Left forelimb (tissue), 1 donor: ENCODE measurements around the gene RIPPLY2.
"Not testable (repeated sequence)": the region's sequence is repeated elsewhere in the genome, so short reads cannot be mapped to it uniquely, and the experiment has no call there.

Source experiments
- DNase-seq: peaks from one replicate; pipeline ENCODE4 v3.0.0-alpha.2; 2018; ENCODE audit warnings: low spot score

The RIPPLY2 gene, protein sequence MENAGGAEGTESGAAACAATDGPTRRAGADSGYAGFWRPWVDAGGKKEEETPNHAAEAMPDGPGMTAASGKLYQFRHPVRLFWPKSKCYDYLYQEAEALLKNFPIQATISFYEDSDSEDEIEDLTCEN

DNA sequence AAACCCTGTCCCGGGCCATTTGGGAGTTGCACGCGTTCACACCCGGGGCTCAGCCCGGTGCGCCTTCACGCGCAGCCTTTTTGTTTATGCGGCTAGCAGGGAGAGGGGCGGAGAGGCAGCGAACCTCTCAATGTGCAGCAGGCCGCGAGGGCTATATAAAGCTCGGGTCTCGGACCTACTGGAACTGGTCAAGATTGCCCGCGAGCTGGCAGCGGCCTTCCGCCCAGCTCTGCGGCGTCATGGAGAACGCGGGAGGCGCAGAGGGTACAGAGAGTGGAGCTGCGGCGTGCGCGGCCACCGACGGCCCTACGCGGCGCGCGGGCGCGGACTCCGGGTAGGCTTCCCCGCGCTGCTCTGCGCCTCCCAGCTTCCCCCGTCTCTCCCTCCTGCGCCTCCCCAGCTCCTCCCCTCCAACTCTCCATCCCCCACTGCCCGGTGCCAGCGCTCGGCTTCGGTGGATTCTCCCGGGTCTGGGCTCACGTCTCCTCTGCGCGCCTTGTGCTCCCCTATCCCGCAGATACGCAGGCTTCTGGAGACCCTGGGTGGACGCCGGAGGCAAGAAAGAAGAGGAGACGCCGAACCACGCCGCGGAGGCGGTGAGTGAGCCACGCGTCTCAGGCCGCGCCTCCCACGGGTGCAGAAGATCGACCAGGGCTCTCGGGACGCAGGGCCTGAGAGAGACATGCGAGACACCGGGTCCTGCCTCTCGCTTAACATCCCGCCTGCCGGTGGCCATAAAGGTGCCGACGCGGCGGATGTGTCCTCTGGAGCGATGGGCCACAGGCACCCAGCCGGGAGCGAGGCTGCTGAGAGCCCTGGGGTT, at the start of gene RIPPLY2:
TSS of gene RIPPLY2 (plus strand) at position 183 of the 823 bp plus-strand sequence. CDS start at position 240, 57 bp downstream.
- DNase-seq: peak; percentile 70

DNA sequence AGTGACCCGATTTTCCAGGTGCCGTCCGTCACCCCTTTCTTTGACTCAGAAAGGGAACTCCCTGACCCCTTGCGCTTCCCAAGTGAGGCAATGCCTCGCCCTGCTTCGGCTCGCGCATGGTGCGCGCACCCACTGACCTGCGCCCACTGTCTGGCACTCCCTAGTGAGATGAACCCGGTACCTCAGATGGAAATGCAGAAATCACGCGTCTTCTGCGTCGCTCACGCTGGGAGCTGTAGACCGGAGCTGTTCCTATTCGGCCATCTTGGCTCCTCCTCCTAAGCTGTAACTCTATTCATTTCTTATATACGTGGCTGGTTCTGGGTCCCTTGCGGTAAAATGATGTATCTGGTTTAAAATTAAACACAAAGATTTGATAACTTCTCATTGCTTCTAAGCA, 49.7 kb upstream of the RIPPLY2 start:
- not testable (repeated sequence) for DNase-seq

DNA sequence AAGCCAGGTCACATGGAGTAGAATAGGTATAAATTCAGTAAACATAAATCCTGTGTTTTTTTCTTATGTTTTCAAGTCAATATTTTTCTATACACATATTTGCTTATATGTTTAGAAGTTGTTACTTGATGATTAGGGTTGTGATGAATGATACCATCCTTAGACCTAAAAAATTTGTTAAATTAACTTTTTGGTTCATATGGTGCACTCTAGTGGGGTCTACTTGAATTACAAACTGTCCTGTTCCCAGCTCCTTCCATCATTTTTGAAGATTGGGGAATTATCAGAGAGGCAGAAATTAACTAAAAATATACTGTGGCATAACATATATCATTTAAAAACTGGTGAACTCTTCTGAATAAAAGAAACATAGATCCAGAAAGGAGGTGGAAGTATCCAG, 48.3 kb upstream of the RIPPLY2 start:
- no peak for DNase-seq

DNA sequence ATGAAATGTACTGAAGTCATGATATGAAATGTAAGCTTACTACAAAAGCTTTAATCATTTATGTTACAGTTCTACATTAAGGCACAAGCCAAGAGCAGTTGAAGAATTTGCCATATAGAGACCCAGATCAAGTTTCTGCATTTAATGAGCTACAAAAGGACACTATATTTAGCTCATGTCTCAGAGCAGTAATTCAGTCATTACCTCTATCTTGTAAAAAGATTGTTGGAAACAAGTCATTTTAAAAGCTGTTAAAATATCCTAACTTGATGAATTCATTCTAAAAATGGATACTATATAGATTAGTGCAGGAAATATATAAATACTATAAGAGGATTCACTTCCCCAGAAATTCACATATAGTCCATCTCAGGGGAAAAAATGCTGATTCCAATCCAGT, 45.2 kb upstream of the RIPPLY2 start:
- no peak for DNase-seq

DNA sequence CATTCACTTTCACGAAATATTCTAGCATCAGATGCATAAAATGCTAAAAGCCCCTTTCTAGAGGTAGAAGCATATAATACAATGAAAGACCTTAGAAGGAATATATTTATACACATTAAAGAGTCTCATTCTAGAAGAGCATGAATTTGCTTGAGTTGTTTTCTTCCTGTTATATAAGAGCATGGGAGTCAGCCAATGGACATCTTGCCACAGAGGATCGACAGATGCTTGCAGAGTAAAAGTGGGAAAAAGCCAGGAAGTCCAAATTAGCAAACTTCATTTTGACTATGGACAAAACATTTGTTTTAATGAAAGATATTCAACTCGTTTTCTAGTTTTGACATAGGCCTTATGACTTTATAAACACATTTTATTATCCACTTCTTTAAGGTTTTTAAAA, 44.2 kb upstream of the RIPPLY2 start:
- no peak for DNase-seq

DNA sequence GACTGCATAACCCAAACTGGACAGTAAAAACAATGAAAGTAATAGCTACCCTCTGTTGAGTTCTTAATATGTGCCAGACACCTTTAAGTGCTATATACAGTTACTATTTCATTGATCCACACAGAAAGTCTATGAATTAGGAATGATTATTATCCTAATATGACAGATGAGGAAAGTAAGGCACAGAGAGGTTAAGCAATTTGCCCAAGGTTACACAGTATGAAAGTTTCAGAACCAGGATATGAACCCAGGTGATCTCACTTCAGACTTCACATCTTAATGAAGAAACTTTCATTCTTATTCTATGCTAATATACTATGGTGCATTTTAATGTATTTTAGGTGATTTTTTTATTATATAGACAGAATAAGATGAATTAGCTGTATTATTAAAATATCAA, 40.6 kb upstream of the RIPPLY2 start:
- DNase-seq: no peak

DNA sequence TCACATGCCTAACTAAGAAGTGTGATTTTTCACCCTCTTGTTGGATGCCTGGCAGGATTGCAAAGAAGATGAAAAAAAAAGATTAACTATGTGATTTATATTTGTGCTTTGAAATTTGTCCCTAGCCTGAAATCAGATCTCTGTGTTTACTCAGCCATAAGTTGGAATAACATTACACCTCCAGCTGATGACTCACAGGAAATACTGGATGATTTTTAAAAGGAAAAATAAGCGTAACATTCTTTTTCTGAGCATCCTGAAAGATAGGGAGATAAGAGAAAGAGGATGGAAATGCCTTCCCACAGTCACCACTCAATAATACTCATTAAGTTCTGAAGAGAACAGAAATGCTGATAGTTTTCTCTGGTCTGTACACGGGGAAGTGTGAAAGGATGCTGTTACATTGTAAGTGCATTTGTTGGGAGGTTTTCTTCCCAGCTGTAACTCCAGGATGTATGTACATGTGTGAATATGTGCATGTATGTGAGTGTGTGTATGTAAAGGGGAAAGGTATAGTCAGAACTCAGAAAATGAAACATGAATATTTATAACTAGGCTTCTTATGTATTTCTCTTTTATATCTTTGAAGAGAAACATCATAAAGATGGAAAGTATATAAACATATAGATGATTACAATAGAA, 37.4 kb upstream of the RIPPLY2 start:
- no peak for DNase-seq

DNA sequence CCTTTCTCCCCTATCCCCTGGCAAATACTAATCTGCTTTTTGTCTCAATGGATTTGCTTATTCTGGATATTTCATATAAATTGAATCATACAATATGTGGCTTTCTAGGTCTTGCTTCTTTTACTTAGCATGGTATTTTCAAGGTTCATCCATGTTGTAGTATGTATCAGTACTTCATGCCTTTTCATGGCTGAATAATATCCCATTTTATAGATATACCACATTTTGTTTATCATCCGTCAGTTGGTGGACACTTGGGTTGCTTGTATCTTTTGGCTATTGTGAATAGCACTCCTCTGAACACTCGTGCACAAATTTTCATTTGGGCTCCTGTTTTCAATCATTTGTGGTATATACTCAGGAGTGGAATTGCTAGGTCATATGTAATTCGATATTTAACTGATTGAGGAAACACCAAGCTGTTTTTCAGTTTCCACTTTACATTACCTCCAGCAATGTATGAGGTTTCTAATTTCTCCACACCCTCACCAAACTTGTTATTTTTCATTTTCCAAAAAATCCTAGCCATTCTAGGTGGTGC, 30.5 kb upstream of the RIPPLY2 start:
- DNase-seq: no peak

DNA sequence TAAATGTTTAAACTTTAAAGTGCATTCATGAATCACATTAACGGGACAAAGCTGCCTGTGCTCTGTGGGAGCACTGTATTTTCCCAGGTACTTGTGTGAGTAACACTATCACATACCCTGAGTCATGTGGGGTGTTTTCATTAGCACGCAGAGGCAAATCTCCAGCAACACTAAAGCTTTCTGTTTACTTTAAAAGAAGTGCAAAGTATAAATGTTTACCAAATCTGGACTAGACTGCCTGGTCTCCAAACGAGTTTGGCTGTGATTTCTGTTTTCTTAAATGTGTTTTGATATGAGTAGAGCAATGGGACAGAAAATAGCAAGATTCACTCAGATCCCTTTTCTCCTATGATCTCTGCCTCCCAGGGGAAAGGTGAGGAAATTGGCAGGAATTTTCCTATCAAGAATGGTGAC, 28.8 kb upstream of the RIPPLY2 start:
- no peak for DNase-seq

DNA sequence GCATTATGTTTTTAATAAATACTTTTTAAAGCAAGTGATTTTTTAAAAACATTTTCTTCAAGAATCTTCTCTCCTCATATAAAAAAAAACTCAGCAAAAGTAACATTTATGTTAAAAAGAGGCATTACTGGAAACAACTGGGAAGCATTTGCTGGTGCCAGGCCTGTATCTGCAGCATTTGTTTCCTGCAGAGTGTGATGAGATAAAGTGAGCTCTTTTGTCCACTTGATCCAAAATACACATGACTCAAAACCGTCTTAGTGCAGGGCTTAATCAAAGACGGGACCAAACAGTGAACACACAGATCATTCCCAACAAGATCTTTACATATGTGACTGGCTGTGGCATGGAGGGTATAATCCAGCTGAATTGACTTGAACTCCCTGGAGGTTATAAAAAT, 28.3 kb upstream of the RIPPLY2 start:
- no peak for DNase-seq

DNA sequence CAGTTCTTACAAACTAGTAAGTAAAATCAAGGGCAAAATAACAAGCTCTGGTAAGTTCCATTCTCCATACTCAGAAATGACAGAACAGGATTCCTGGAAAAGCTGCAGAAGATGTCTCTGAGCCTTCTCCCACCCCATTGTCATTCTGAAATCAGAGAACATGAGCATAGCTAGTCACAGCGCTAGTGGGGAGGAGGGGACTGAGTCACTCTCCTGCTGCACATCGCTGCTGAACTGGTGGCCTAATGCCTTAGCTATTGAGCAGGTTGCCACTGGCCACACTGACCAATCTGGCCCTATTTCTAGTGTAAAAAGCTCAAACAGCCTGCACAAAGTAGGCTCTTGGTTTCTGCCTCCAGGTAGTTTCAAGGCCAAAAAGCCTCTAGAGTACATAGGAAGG, 26.1 kb upstream of the RIPPLY2 start:
- no peak for DNase-seq

DNA sequence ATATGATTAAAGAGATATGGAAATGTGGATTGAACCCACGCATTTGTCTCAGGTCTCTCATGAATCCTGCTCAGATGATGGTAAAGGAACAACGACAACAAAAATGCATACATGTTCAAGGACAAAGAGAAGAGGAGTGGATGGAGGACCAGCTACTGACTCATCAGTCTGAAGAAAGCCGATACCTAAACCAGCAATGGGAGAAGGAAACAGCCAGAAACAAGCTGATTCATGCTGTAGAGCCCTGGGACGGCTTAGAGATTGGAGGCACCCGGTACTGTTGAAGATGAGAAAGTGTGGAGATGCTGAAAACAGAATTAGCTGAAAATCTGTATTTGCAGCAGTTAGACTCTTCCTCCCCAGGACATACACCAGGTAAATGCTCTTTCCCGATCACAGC, 14.4 kb upstream of the RIPPLY2 start:
- no peak for DNase-seq

DNA sequence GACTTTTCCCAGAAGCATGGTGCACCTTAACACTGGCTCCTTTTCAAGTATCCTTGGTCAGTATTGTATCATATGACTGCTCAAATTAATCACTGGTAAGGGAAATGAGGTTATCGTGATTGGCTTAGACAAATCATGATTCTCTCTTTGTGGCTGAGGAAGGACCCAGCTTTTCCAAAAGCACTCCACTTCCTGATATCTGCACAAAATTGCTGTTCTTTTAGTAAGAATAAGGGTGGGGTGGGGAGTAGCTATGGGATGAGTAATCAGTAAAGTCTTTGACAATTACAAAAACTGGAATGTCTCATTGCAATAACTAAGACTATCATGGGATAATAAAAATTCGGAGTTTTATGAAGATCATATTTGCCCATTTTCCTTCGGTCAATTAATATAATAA, 9.0 kb upstream of the RIPPLY2 start:
- no peak for DNase-seq

DNA sequence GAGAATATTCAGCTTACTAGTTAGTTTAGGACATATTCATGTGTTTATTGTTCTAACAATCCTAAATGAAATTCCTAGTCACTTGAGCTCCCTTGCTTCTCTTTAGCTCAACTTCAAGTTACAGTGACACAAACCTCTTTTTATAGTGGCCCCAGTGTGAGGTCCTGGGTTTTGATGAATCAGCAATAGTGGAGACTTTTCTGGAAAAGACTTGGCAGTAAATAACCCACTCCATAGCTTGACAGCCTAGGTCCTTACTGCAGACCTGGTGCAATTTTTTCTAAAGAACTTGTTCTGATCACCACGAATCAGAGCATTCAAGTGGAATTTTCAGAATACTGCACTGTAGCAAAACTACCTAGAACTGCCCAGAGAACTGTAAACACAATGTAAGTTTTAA, 6.9 kb upstream of the RIPPLY2 start:
- no peak for DNase-seq

DNA sequence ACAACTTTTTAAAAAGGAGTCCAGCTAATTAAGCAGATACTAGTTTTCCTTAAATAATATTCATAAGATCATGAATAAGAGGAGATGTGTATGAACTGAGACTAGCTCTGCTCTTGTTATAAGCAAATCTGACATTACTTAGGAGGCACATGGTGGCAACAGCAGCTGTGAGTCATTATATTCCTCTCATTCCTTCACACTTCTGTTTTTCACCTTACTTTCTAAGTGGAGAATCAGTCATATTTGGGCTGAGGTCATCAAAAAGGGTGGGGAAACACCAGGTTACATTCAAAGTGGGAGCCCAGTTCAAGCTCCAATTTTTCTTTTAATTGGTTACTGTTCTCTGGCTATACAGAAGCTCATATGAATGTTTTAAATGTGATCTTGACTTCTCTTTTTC, 6.0 kb upstream of the RIPPLY2 start:
- DNase-seq: no peak

DNA sequence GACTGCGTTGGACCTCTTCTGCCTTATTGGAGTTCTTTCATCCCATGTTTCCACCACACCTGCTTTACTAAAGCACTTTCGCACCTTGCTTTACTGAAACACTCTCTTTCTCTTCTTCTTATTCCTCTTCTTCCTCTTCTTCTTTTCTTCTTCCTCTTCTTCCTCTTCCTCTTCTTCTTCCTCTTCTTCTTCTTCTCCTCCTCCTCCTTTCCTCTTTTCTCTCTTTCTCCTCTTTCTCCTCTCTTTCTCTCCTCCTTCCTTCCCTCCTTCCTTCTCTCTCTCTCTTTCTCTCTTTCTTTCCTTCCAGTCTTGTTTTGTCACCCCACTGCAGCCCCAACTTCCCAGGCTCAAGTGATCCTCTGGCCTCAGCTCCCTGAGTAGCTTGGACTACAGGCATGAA, 4.0 kb upstream of the RIPPLY2 start:
- no peak for DNase-seq

DNA sequence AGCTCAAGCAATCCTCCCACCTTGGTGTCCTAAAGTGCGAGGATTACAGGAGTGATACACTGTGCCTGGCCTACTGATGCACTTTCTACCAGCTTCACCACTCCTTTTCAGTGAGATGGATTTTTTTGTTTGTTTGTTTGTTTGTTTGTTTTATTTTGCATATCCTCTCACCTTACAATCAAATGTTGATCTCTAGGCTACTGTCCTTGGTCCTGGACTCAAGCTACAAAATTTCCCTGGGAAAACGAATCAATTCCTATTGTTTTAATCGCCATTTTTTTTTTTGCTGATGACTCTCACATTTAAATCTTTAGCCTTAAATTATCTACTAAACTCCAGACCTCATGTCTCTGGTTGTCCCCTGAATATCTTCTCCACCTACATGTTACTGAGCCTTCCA, 3.5 kb upstream of the RIPPLY2 start:
- DNase-seq: no peak

DNA sequence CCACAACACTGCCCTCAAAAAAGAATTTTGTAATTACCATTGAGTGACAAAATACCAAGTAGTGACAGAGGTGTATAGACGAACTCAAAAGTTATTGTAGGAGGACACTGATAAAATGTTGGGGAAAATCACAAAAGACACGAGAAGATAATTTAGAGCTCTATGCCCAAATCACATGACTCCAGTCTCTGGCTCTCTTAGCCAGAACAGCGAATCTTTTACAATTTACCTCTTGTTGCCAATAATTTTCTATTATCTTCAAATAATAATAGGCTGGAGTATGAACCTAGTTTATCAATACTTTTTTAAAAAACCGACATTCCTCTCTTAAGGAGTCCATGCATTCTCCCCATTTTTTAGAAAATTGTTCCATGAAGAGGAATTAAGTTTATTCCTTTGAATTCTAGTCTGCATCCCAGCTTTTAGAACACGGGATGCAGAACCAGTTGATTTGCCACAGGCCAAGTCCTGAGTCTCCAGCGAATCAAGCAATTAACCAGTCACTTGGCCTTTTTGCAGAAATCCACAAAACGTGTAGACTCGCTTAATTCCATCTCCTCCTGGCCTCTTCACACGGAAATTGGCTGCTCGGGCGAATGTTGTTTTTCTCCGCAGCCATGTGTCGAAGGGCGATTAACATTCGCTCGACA, 507 bp upstream of the RIPPLY2 start:
- no peak for DNase-seq

DNA sequence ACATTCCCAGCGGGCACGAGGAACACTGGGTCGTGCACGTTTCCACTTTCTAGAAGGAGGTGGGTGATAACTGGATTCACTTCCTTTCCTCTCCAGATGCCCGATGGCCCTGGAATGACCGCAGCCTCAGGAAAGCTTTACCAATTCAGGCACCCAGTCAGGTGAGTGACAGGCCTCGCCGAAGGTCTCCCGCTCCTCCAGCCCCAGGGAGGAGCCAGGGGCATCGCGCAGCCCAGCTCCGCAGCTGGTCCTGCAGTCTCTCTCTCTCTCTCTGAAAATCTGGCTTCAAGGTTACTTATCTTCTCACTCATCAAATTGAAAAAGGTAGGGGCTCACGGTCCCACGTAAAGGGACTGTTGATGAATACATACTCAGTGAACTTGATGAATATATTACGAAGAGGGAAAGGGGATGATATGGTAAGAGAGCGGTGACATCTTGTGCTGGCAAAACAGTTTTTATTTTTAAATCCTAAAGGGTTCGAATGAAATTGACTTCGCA, 891 bp downstream of the RIPPLY2 start:
- no peak for DNase-seq

DNA sequence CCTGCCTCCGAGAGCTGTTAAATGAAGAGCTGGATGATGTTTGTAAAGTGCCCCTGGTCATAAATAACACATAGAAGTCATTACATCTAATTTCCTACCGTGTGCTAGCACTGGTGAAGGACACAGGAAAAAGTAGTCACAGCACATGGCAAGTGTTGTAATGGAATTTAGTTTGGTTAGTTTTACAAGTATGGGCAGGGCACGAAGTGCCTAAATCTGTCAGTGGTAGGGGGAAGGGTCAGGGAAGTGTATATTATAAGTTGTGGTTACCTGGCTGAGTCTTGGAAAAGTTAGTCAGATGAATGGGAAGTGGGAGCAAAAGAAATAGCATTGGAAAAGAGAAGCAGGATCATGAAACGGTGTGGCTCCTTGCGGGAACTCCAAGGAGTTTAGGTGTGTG, 1.6 kb downstream of the RIPPLY2 start:
- no peak for DNase-seq

DNA sequence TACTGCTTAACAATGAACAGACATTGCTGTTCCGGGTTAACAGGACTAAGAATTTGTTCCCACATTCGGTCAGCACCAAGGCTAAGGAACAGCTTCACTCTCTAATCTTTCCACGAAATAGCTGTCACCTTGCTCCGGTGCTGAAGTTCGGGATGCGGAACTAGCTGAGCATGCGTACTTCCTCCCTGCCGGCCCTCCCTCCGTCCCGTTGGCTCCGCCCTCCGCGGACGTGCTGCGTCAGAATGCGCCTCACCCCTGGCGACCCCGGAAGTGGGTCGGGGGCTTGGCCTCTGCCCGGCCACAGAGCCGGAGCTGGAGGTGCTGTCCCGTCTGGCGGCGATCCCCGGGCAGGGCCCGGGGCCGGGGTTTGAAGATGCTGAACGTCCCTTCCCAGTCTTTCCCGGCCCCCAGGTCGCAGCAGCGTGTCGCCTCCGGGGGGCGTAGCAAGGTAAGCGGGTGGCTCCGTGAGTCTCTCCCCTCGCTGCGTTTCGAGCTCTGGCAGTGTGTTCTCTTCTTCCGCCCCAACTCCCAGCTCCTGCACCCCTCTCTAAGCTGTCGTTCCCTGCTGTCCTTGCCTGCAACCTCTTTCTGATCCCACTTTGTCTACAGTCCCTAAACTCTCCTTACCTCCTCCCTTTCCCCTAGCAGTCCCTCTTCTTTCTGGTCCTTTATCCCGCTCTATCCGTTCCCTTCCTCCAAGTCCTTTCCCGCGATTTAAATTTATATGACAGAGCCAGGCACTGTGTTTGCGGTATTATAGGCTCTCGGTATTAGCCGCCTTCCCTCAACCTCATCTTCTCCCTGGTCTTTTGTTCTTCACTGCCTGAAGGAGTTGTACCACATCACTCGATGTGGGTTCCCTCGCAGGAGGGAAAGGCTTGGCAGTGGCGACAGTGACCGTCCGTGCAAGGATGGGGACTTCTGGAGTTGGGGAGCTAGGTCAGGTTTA, 6.5 kb downstream of the RIPPLY2 start, which contains the start of gene CYB5R4:
TSS of gene CYB5R4 (plus strand) at position 280 of the 949 bp plus-strand sequence. CDS start at position 374, 94 bp downstream.
- peak; percentile 96 for DNase-seq
